LNCaP clone FGC (cell line): ENCODE measurements around the gene PSMB3.

ENCODE experiments used
- DNase-seq: peaks from one replicate; pipeline ENCODE4 v3.0.0-alpha.2; 2011; ENCODE audit warnings: low read depth
- H3K4me3 ChIP-seq: 2 replicates; pipeline ENCODE4 v1.5.1; 2011; ENCODE audit warnings: mild to moderate bottlenecking, low read depth, low read length, control low read depth
- CTCF ChIP-seq: IDR thresholded peaks from 2 replicates; pipeline ENCODE4 v1.5.1; 2012; ENCODE audit warnings: mild to moderate bottlenecking; ENCODE audit not compliant: control insufficient read depth, insufficient read depth; ENCODE audit errors: extremely low read depth

Gene PSMB3

DNA sequence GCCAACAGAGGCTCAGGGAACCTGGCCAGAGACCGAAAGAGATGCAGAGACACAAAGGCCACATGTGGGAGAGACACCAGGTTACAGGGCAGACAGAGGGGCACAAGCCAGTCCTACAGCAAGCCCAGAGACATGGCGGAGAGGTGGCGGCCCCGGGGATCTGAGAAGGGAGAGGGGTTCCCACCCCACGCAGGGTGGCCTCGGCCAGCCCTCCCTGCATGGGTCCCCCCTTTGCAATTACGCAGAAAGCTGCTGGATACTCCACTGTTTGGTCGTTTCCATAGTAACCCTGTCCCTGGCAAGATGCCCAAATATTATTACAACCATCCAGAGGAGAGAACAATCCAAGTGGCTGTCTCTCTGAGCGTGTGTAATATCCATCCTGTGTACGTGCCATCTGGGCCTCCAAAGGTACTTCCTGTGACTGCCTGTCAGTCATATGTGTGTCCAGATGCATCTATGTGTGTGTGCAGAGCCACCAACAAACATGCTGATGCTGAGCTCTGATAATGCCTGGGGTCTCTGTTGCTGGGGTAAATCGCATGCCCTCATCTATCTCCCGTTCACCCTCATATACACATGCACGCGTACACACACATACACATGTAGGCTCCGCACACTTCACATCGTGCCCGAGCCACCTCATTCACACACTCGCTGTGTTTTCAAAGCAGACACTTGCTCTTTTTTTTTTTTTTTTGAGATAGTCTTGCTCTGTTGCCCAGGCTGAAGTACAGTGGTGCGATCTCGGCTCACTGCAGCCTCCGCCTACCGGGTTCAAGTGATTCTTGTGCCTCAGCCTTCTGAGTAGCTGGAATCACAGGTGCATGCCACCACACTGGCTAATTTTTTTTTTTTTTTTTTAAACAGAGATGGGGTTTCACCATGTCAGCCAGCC lies 9.9 kb upstream of the PSMB3 start:
- DNase-seq, result no peak

DNA sequence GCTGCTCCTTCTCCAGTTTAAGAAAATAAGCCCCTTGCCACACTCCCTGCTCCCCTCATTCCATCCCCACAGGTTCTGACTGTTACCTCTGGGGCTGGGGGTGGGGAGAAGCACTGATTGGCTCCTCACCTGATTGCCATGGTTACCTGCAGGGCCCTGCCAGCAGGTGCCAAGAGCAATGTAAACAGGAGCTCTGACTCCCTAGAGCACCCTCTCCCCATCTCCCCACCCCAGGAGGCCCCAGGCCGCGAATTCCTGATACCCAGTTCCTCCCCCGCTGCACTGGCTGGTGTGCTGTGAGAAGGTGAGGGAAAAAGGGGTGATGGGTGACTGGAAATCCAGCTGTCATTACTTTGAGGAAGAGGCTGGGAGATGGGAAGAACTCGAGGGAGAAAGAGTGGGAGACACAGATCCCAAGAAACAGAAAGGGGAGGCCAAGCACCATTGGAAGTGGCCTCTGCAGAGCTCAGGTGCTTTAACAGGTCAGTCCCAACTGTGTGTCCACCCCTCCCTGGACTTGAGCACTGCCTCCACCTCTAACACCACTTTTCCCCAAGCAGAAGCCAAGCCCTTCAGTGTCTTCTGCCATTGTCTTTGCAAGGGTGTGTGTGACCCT lies 8.9 kb upstream of the PSMB3 start:
- TF ChIP-seq CTCF, result no peak
- peak overlapping the region; percentile 22; the same call in 1 of the 2 replicates for H3K4me3 ChIP-seq
- no peak for DNase-seq

More for the DNA sequence above, 9.9 kb upstream of the PSMB3 start:
- TF ChIP-seq CTCF, result no peak
- H3K4me3 ChIP-seq, result peak overlapping the region; percentile 26

- no peak overlapping the region for H3K4me3 ChIP-seq
- DNase-seq, result no peak
- no peak for TF ChIP-seq CTCF
Observed at GRCh38 chr17:38745545-38745944, 7.0 kb upstream of the PSMB3 start.

DNA sequence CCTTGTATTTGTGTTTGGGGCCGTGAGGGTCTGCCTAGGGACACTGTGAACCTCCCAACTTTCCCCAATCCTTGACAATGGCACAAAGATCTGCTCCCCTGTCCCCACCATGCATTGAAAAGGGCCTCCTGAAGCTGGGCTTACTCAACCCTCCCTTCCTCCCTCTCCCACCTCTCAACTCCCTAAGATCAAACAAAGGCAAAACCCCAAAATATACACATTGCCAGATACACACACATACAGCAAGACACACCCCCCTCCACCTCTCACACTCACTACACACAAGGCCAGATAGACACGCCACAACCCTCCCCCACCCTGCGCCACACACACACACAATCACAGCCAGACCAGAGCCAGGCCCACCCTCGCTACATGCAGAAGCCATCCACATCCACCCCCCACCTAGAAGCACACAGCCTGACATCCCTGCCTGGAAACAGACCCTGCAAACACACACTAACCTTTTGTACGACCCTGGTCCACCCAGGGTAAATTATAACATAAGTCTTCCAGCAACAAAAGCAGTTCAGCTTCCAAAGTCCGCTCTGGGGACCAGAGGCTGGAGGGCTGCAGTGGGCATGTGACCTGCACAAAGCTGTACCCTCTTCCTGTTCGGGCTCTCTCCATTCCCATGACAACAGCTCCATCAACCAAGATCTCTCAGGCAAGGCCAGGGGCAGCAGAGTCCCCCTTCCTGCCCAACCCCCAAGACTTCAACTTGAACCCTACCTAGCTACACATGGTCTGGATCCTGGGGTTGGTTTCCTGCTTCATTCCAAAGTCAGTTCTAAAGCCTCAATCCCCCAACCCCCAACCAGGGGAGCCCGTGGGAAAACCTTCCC lies 6.3 kb upstream of the PSMB3 start:
- DNase-seq, result no peak
- H3K4me3 ChIP-seq, result peak overlapping the region; percentile 99
- TF ChIP-seq CTCF, result no peak

GRCh38 chr17:38746849-38747462 lies 5.6 kb upstream of the PSMB3 start:
- TF ChIP-seq CTCF, result no peak
- peak overlapping the region; percentile 99 for H3K4me3 ChIP-seq
- no peak for DNase-seq

DNA sequence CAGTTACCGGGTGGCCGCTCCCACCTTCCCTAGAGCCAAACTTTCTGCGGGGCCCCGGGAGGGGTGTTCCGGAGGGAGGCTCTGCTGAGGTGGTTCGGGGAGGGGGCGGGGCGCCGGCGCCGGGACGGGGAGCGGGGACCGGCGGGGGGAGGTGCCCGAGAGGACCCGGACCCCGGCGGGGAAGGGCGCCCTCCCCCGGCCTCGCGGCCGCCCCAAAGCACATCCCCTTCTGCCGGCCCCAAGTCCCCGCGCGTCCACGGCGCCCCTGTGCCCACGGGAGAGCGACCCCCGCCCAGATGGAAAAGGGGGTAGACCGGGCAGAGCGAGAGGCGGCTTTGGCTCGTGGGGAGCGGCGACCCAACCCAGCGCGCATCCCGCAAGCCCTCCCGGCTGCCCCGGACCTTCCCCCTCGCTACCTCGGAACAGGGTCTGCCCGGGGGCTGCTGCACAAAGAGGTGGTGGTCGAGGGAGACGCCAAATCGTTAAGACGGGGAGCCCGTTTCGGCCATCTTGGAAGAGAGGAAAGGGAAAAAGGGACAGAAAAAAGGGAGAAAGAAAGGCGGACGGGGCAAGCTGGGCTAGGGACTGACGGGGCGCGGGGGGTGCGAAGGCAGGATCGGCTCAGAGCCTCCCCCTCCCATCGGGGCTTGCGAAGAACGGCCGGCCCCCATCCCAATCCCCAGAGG lies 4.9 kb upstream of the PSMB3 start:
- no peak for DNase-seq
- H3K4me3 ChIP-seq, result peak overlapping the region; percentile 99
- TF ChIP-seq CTCF, result peak; percentile 30; the same call in 1 of the 2 replicates
